ENCODE results near the gene SLC9B2.

SLC9B2 gene

DNA sequence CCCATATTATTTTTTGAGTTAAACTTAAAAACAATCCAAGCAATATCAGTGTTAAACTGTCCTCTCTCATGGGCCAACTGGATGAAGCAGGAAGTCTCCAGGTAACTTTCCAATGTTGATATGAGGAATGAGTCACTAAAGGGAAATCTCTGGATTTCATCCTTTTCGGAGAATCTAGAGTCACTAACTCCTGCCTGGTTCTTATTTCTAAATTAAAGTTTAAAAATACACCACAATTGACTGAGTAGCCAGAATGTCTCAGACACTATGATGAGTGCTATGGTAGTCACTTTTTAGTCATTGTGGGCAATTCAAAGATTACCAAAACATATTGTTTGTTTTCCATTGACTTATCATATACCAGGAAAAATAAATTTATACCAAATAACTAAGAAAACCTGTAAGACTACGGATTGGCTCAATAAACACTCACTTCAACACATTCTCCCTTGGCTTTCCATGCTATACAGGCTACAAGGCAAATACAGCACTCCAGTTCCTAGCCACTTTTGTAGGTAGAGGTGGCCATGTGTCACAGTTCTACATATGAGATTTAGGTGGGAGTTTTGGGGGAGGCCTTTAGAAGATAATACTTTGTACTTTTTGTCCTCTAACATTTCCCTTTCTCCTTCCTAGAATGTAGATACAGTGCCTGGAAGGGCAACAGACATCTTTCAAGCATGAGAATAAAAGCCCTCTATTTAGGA is 8.6 kb downstream of the SLC9B2 start:
- Mint-ChIP-seq H3K36me3 (ENCODE audit: insufficient read depth) (peaks cover 13% of the 10 kb centered on the region), H3K27me3 (no peaks in the 10 kb centered on the region), H3K9me3 (no peaks in the 10 kb centered on the region), H3K4me3 (no peak overlapping the region), H3K4me1 (ENCODE audit: low read depth in 2 of 2) (peaks cover 2 to 7% of the 10 kb centered on the region in 2 donors), H3K27ac (no peak overlapping the region)
- ATAC-seq (replicated peaks) (no peak), DNase-seq (no peak)

DNA sequence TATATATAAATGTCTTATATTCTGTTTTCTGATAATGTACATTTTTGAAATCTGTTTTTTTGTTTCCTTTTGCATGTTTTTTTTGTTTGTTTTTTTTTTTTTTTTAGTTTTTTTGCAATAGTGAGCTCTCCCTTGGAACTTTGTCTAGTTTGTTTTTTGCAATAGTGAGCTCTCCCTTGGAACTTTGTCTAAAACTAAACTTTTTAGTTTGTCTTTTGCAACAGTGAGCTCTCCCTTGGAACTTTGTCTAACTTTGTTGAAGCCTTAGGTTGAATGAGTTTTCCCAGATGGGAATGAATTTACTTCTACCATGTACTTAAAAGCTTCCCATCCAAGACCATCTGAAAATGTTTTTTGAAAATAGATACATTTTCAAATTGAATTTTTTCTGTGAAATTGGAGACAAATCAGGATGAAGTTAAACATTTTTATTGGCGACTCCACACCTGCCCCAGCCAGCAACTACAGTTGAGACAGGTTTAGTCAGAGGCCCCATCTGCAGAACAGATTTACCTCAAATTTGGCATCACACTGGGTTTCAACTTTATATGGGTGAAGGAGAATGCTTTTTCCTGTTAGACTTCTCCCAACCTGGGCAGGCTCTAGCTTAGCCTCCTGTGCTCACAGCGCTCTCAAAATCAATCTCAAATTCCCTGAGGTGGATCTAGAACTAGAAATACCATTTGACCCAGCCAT is 16.0 kb downstream of the SLC9B2 start:
- DNase-seq: no peak
- Mint-ChIP-seq H3K9me3 (no peaks in the 10 kb centered on the region), H3K4me3 (no peak overlapping the region), H3K27ac (peak overlapping the region in 1 of 2 donors; percentile 6), H3K4me1 (ENCODE audit: low read depth in 2 of 2) (no peaks in the 10 kb centered on the region), H3K36me3 (ENCODE audit: insufficient read depth) (peaks cover 25% of the 10 kb centered on the region), H3K27me3 (no peaks in the 10 kb centered on the region)
- ATAC-seq (replicated peaks): no peak

DNA sequence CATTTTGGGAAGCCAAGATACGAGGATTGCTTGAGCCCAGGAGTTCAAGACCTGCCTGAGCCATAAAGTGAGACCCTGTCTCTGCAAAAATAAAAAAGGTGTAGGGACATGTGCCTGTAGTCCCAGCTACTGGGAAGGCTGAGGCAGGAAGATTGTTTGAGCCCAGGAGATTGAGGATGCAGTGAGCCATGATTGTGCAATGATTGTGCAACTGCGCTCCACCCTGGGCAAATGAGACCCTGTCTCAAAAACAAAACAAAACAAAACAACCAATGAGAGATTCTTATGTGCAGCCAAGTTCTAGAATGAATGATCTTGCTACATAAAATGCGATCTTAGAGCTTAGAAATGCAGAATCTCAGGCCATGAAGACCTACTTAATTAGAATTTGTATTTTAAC is 22.5 kb downstream of the SLC9B2 start:
- Mint-ChIP-seq H3K9me3 (no peaks in the 10 kb centered on the region), H3K4me1 (ENCODE audit: low read depth in 2 of 2) (no peaks in the 10 kb centered on the region), H3K36me3 (ENCODE audit: insufficient read depth) (peaks cover 23% of the 10 kb centered on the region), H3K27ac (no peak overlapping the region), H3K4me3 (no peak overlapping the region), H3K27me3 (no peaks in the 10 kb centered on the region)
- ATAC-seq (replicated peaks) (no peak), DNase-seq (no peak)

DNA sequence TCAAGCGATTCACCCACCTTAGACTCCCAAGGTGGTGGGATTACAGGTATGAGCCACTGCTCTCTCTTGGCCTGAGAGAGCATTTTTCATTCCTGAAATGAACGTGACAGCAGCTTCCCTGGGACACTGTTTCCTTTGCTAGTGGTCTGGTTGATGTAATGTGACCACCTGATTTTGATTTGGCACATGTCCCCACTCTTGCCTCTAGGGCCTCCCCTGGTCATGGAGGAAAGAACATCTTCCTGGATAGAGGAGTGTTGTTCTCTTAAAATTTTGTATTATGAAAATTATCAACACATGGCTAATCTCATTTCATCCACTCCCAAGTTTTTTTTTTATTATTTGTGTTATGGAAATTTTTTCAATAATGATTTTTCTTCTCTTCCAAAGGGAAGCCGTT is 23.8 kb downstream of the SLC9B2 start:
- Mint-ChIP-seq H3K36me3 (ENCODE audit: insufficient read depth) (peaks cover 20% of the 10 kb centered on the region), H3K27ac (no peak overlapping the region), H3K4me3 (no peak overlapping the region), H3K9me3 (no peaks in the 10 kb centered on the region), H3K4me1 (ENCODE audit: low read depth in 2 of 2) (no peaks in the 10 kb centered on the region), H3K27me3 (no peaks in the 10 kb centered on the region)
- no peak for DNase-seq
- ATAC-seq (replicated peaks): no peak

DNA sequence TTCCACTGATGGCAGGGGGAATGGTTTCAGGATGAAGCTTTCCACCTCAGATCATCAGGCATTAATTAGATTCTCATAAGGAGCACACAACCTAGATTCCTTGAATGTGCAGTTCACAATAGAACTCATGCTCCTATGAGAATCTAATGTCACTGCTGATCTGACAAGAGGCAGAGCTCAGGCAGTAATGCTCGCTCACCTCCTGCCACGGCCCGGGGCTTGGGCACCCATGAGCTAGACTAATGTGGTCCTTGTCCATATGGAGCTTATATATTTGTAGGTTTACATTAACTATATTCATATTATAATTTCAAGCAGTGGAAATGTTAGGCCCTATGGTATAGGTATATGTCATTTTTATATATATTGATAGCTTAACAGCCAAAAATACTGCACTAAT is 24.4 kb downstream of the SLC9B2 start:
- Mint-ChIP-seq H3K27ac (no peak overlapping the region), H3K27me3 (no peaks in the 10 kb centered on the region), H3K4me1 (ENCODE audit: low read depth in 2 of 2) (no peaks in the 10 kb centered on the region), H3K4me3 (no peak overlapping the region), H3K36me3 (ENCODE audit: insufficient read depth) (peaks cover 17% of the 10 kb centered on the region), H3K9me3 (no peaks in the 10 kb centered on the region)
- ATAC-seq (replicated peaks) (no peak), DNase-seq (no peak)

DNA sequence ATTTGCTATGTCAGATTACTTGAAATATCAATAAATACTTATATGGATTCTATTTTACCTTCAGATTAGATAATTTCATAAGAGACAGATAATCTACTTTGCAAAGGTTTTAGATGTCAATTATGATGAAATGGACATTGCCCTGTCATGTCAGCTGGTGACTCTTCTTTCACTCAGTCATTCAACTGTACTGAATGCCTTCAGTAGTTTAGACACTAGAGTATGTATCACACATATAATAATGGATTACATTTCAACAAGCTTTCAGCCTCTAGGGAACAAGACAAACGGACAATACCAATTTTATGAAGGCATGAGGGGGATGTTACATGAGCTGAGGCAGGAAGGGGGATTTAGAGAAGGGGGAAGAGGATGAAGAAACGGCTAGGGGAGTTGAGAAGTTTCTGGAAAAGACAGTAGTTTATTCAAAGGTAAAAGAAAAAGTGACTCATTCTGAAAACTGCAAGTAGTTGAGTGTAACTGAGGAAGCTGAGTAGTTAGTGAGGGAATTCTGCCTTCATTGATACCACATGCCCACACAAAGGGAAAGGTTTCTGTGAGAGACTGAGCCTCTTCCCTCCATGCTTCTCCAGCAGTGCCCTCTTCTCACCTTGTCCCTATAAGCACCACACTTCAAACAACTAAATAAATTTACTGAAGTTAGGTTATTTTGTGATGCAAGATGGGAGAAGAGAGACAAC is 25.7 kb downstream of the SLC9B2 start:
- no peaks in the 10 kb centered on the region for H3K9me3 Mint-ChIP-seq
- no peaks in the 10 kb centered on the region for H3K27me3 Mint-ChIP-seq
- no peak overlapping the region for H3K4me3 Mint-ChIP-seq
- ATAC-seq (replicated peaks): no peak
- peaks cover 17% of the 10 kb centered on the region for H3K36me3 Mint-ChIP-seq (ENCODE audit: insufficient read depth)
- DNase-seq: no peak
- H3K4me1 Mint-ChIP-seq (ENCODE audit: low read depth in 2 of 2): peaks cover 0 to 2% of the 10 kb centered on the region in 2 donors
- H3K27ac Mint-ChIP-seq: peak overlapping the region in 1 of 2 donors; percentile 7

DNA sequence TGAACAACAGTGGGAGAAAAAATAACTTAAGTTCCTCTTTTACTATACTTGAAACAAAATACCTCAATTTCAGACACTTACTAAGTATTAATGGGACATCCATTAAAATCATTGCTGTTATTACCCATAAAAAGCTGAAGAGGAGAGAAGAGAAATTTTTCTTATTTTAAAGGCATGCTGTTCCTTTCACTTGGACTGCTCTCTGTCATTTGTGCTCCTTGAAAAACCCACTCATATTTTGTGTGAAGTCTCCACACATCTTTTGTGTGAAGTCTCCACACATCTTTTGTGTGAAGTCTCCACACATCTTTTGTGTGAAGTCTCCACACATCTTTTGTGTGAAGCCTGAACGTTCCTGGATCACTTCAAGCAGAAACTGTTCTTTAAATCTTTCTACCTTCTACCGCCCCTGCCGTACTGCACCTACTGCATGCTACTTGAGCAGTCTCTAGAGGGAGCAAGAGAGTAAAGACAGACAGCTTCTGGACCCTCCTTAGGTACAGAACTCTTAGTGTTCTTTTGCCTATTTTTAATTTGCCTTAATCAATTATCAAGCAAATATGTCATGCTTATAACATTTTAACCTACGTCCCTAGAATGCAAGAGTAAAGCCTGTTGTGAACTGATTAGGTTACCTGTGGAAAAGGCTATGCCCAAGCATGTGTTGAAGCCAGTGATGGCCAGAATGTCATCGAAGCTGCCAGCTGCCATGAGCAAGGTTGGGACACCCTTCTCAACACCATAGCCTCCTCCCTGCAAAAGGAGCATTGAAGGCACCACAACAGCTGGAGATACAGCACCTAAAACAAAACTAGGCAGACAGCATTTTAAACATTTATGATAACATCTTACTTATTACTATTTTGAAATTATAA is 29.9 kb downstream of the SLC9B2 start:
- no peaks in the 10 kb centered on the region for H3K9me3 Mint-ChIP-seq
- no peak overlapping the region for H3K4me3 Mint-ChIP-seq
- no peaks in the 10 kb centered on the region for H3K27me3 Mint-ChIP-seq
- H3K27ac Mint-ChIP-seq: no peak overlapping the region
- peaks cover 26% of the 10 kb centered on the region for H3K36me3 Mint-ChIP-seq (ENCODE audit: insufficient read depth)
- ATAC-seq (replicated peaks) (peak; percentile 100), DNase-seq (peak; percentile 28 to 43 (median 34))
- H3K4me1 Mint-ChIP-seq (ENCODE audit: low read depth in 2 of 2): peaks cover 0 to 2% of the 10 kb centered on the region in 2 donors

DNA sequence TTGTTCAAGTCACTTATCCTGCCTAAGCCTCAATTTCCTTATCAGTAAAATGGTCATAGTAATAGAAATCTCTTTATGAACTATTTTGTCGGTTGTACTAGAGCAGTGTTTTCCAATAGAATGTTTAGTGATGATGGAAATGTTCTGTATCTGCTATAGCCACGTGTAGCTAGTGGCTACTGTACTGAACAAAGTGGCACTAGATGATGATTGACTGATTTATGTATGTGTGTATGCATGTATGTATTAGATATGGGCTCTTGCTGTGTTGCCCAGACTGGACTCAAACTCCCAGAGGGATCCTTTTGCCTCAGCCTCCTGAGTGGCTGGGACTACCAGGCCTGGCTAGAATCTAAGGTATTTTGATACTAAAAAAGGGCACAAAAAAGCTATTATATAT is 32.4 kb downstream of the SLC9B2 start:
- Mint-ChIP-seq H3K9me3 (no peaks in the 10 kb centered on the region), H3K4me3 (no peak overlapping the region), H3K4me1 (ENCODE audit: low read depth in 2 of 2) (peaks cover 0 to 2% of the 10 kb centered on the region in 2 donors), H3K36me3 (ENCODE audit: insufficient read depth) (peaks cover 17% of the 10 kb centered on the region), H3K27me3 (no peaks in the 10 kb centered on the region), H3K27ac (no peak overlapping the region)
- ATAC-seq (replicated peaks) (no peak), DNase-seq (no peak)

DNA sequence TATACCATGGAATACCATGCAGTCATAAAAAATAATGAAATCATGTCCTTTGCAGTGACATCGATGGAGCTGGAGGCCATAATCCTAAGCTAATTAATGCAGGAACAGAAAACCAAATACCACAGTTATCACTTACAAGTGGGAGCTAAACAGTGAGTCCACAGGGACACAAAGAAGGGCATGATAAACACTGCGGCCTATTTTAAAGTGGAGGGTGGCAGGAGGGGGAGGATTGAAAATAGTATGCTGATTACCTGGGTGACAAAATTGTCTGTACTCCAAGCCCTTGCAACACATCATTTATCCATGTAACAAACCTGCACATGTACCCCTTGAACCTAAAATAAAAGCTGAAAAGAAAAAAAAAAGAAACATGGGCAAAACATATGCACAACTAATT is 40.4 kb downstream of the SLC9B2 start:
- H3K27ac Mint-ChIP-seq: no peak overlapping the region
- no peak overlapping the region for H3K4me3 Mint-ChIP-seq
- H3K9me3 Mint-ChIP-seq: no peaks in the 10 kb centered on the region
- H3K4me1 Mint-ChIP-seq (ENCODE audit: low read depth in 2 of 2): no peaks in the 10 kb centered on the region
- H3K36me3 Mint-ChIP-seq (ENCODE audit: insufficient read depth): peaks cover 3% of the 10 kb centered on the region
- H3K27me3 Mint-ChIP-seq: no peaks in the 10 kb centered on the region
- no peak for DNase-seq
- ATAC-seq (replicated peaks): no peak

DNA sequence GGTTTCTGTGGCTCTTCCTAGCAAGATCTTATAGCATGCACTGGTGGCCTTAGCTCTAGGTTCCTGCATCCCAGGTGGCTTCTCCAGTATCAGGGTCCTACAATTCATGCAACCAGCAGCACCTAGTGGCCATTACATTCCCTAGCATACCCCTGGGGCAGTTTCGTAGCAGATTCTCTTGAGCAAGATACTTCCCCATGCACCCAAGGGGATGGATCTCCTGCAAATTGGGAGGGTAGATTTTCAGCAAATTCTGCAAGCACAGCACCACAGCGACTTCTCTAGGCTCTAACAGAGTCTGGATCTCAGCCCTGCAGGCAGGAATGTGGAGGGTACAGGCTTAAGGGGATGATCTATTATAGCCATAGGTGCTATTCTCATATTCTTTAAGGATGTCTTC is 44.0 kb downstream of the SLC9B2 start:
- DNase-seq (no peak), ATAC-seq (replicated peaks) (no peak)
- no peak overlapping the region for H3K4me3 Mint-ChIP-seq
- H3K9me3 Mint-ChIP-seq: no peaks in the 10 kb centered on the region
- peaks cover 3% of the 10 kb centered on the region for H3K36me3 Mint-ChIP-seq (ENCODE audit: insufficient read depth)
- no peak overlapping the region for H3K27ac Mint-ChIP-seq
- no peaks in the 10 kb centered on the region for H3K27me3 Mint-ChIP-seq
- no peaks in the 10 kb centered on the region for H3K4me1 Mint-ChIP-seq (ENCODE audit: low read depth in 2 of 2)

DNA sequence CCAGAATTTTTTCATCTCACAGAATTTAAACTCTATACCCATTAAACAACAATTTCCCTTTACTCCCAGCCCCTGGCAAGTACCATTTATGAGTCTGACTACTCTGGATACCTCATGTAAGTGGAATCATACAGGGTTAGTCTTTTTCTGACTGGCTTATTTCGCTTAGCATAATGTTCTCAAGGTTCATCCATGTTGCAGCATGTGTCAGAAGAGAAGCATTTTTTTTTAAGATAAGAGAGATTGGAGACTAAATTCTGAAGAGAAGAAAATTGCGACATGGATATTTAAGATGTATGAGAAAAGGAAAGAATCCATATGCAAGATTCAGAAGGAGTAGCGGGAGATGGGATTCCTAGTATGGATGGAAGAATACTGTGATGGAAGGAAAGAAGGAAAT is 45.8 kb downstream of the SLC9B2 start:
- Mint-ChIP-seq H3K9me3 (no peaks in the 10 kb centered on the region), H3K4me3 (no peak overlapping the region), H3K27me3 (no peaks in the 10 kb centered on the region), H3K36me3 (ENCODE audit: insufficient read depth) (no peaks in the 10 kb centered on the region), H3K4me1 (ENCODE audit: low read depth in 2 of 2) (no peaks in the 10 kb centered on the region), H3K27ac (no peak overlapping the region)
- DNase-seq (no peak), ATAC-seq (replicated peaks) (no peak)

DNA sequence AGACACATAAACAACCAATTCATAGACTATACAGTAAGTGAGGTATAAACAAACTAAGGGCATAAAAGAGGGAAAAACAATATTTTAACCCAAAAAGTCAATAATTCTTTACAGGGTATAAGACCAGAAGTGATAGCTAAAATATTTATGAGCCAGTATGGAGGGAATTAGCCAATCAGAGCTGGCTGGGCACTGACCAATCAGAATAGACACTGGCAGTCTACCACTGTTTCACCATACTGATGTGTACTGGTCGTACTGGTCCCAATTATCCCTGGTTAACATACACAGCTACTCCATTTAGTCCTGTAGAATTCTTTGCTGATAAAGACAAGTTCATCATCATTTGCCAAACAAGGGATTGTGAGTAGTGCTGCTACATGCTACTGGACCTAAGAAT is 47.3 kb downstream of the SLC9B2 start:
- no peak for ATAC-seq (replicated peaks)
- no peak overlapping the region for H3K4me3 Mint-ChIP-seq
- H3K9me3 Mint-ChIP-seq: no peaks in the 10 kb centered on the region
- no peak overlapping the region for H3K27ac Mint-ChIP-seq
- no peak for DNase-seq
- H3K4me1 Mint-ChIP-seq (ENCODE audit: low read depth in 2 of 2): no peaks in the 10 kb centered on the region
- no peaks in the 10 kb centered on the region for H3K27me3 Mint-ChIP-seq
- H3K36me3 Mint-ChIP-seq (ENCODE audit: insufficient read depth): no peaks in the 10 kb centered on the region

DNA sequence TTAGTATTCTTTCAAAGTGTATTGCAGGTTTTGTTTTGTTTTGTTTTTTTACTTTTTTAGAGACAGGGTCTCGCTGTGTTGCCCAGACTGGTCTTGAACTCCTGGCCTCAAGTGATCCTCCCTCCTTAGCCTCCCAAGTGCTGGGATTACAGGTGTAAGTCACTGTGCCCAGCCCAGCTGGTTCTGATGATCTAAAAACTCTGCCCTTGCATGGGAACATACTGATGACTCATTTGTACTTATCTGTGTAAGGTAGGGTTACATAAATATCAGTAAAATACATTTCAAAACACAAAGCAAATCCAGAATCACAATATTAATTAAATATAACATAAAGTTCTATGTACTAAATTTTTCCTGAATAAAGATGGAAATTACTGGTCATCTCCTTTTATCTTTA is 49.7 kb downstream of the SLC9B2 start:
- ATAC-seq (replicated peaks) (no peak), DNase-seq (no peak)
- Mint-ChIP-seq H3K4me3 (no peak overlapping the region), H3K27ac (no peak overlapping the region), H3K9me3 (no peaks in the 10 kb centered on the region), H3K4me1 (ENCODE audit: low read depth in 2 of 2) (no peaks in the 10 kb centered on the region), H3K27me3 (no peaks in the 10 kb centered on the region), H3K36me3 (ENCODE audit: insufficient read depth) (no peaks in the 10 kb centered on the region)
